ENCODE measurements around the gene STMN1.

STMN1 gene

GRCh38 chr1:25871086-25871703 is 35.0 kb downstream of the STMN1 start:
- no peak for DNase-seq (ENCODE audit: low read depth, low spot score)

GRCh38 chr1:25870614-25871013 is 35.6 kb downstream of the STMN1 start:
- no peak for DNase-seq (ENCODE audit: low read depth, low spot score)

GRCh38 chr1:25869909-25870606 is 36.2 kb downstream of the STMN1 start:
- no peak for DNase-seq (ENCODE audit: low read depth, low spot score)

GRCh38 chr1:25867210-25867991 is 38.8 kb downstream of the STMN1 start:
- DNase-seq (ENCODE audit: low read depth, low spot score), result no peak

GRCh38 chr1:25866288-25866687 is 39.9 kb downstream of the STMN1 start:
- DNase-seq (ENCODE audit: low read depth, low spot score), result no peak

- DNase-seq (ENCODE audit: low read depth, low spot score), result no peak
These were observed 41.8 kb downstream of the STMN1 start for GRCh38 chr1:25864434-25864833.

GRCh38 chr1:25863486-25864262 is 42.5 kb downstream of the STMN1 start:
- no peak for DNase-seq (ENCODE audit: low read depth, low spot score)

- DNase-seq (ENCODE audit: low read depth, low spot score), result no peak
These were observed 43.3 kb downstream of the STMN1 start for GRCh38 chr1:25862785-25863485.

- DNase-seq (ENCODE audit: low read depth, low spot score), result no peak
These were observed 44.6 kb downstream of the STMN1 start for GRCh38 chr1:25861316-25862286.

- peak; percentile 96 for DNase-seq (ENCODE audit: low read depth, low spot score)
These were observed 47.1 kb downstream of the STMN1 start, which contains the start of gene AUNIP for GRCh38 chr1:25858906-25859789. Gene AUNIP, minus strand, starts transcription at chr1:25859457. Its CDS starts 100 bp downstream, at chr1:25859357.

- DNase-seq (ENCODE audit: low read depth, low spot score), result no peak
These were observed 47.7 kb downstream of the STMN1 start for GRCh38 chr1:25858494-25858893.

- DNase-seq (ENCODE audit: low read depth, low spot score), result no peak
These were observed 49.4 kb downstream of the STMN1 start for GRCh38 chr1:25856856-25857255.

- no peak for DNase-seq (ENCODE audit: low read depth, low spot score)
These were observed 51.7 kb downstream of the STMN1 start for GRCh38 chr1:25854554-25854953.

All from astrocyte of the hippocampus (primary cell).